Osteocyte (in vitro differentiated cells): ENCODE data around the gene RIMS3. TPM values are rescaled to one million over a fixed set of nuclear protein-coding genes. Genes with fewer than 3 reads are reported as not detected.
A peak's percentile ranks its signal among the peaks of the same experiment; 100 is the strongest.

ENCODE experiments used
- DNase-seq: peaks from one replicate; pipeline ENCODE4 v3.0.0; 2021; ENCODE audit warnings: mixed read lengths; ENCODE audit not compliant: unreplicated experiment; ENCODE audit errors: extremely low spot score
- H3K27ac Mint-ChIP-seq: one replicate; pipeline ENCODE4 v1.8.0; 2021; ENCODE audit warnings: mild to moderate bottlenecking, mixed read lengths; ENCODE audit not compliant: unreplicated experiment
- H3K27me3 Mint-ChIP-seq: one replicate; pipeline ENCODE4 v1.8.0; 2021; ENCODE audit warnings: mixed read lengths; ENCODE audit not compliant: unreplicated experiment
- H3K36me3 Mint-ChIP-seq: one replicate; pipeline ENCODE4 v1.8.0; 2021; ENCODE audit warnings: mixed read lengths; ENCODE audit not compliant: unreplicated experiment
- H3K4me1 Mint-ChIP-seq: one replicate; pipeline ENCODE4 v1.8.0; 2021; ENCODE audit warnings: mixed read lengths; ENCODE audit not compliant: unreplicated experiment
- H3K4me3 Mint-ChIP-seq: one replicate; pipeline ENCODE4 v1.8.0; 2021; ENCODE audit warnings: mild to moderate bottlenecking, moderate library complexity, mixed read lengths; ENCODE audit not compliant: unreplicated experiment
- H3K9me3 Mint-ChIP-seq: one replicate; pipeline ENCODE4 v1.8.0; 2021; ENCODE audit warnings: mixed read lengths; ENCODE audit not compliant: unreplicated experiment
- long read RNA-seq: library from polyadenylated mRNA; unstranded; transcript quantifications from one replicate; pipeline ENCODE4 v2.0.0, GENCODE V29; 2021
- total RNA-seq: library from RNA; stranded (reverse); gene quantifications from 2 replicates; pipeline ENCODE4 v1.2.1, GENCODE V29; 2021
- TF ChIP-seq, protein P1 (sequence below): fragments of 200-600 bp; sonication (generic); IDR thresholded peaks from 2 replicates; pipeline ENCODE4 v1.5.0; 2021; ENCODE audit warnings: antibody characterized with exemption, mild to moderate bottlenecking, moderate library complexity

Gene RIMS3
- total RNA-seq, result 16.5 and 17.0 TPM in 2 replicates
- long read RNA-seq, partial matches to known transcripts, result 0 of 13 reads
- long read RNA-seq, other reads (novel, unspliced or antisense), result 13 of 13 reads

- H3K9me3 Mint-ChIP-seq, result no peaks in the 10 kb centered on the region
- TF ChIP-seq, protein P1, sequence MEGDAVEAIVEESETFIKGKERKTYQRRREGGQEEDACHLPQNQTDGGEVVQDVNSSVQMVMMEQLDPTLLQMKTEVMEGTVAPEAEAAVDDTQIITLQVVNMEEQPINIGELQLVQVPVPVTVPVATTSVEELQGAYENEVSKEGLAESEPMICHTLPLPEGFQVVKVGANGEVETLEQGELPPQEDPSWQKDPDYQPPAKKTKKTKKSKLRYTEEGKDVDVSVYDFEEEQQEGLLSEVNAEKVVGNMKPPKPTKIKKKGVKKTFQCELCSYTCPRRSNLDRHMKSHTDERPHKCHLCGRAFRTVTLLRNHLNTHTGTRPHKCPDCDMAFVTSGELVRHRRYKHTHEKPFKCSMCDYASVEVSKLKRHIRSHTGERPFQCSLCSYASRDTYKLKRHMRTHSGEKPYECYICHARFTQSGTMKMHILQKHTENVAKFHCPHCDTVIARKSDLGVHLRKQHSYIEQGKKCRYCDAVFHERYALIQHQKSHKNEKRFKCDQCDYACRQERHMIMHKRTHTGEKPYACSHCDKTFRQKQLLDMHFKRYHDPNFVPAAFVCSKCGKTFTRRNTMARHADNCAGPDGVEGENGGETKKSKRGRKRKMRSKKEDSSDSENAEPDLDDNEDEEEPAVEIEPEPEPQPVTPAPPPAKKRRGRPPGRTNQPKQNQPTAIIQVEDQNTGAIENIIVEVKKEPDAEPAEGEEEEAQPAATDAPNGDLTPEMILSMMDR, result no peak
- H3K4me3 Mint-ChIP-seq, result peak within 1 kb of the TSS; percentile 79
- peak; percentile 94 for DNase-seq
- H3K27ac Mint-ChIP-seq, result no peak within 1 kb of the TSS
- H3K4me1 Mint-ChIP-seq, result peaks cover 42% of the 10 kb centered on the region
- H3K27me3 Mint-ChIP-seq, result peaks cover 8% of the 10 kb centered on the region
- H3K36me3 Mint-ChIP-seq, result no peaks in the 10 kb centered on the region
Observed at GRCh38 chr1:40665335-40666171, at the start of gene RIMS3. Gene RIMS3, minus strand, starts transcription at chr1:40665682. Its CDS starts 23,757 bp downstream, at chr1:40641925.

DNA sequence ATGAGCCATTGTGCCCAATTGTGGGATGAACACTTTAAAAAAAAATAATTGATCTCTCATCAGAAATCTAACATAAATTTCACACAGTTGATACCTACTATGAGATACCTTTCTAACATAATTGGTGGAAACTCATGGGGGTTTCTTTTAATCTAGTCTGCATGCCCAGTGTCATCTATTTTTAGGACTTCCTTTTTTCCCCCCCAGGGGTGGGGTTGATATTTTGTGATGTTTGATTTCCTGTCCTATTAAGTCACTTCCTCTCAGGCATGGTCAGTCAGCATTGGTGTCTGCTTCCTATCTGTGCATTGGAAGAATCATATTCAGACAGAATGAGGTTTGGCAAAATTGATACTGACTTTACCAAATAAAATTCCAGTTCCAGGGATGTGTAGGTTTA, 47.5 kb upstream of the RIMS3 start:
- TF ChIP-seq, protein P1, result no peak
- H3K4me1 Mint-ChIP-seq, result peaks cover 43% of the 10 kb centered on the region
- no peaks in the 10 kb centered on the region for H3K27me3 Mint-ChIP-seq
- no peak overlapping the region for H3K27ac Mint-ChIP-seq
- no peak for DNase-seq
- no peak overlapping the region for H3K4me3 Mint-ChIP-seq
- no peaks in the 10 kb centered on the region for H3K9me3 Mint-ChIP-seq
- H3K36me3 Mint-ChIP-seq, result peaks cover 14% of the 10 kb centered on the region

GRCh38 chr1:40712405-40712944, 47.0 kb upstream of the RIMS3 start:
- Mint-ChIP-seq H3K4me3 (no peak overlapping the region), H3K36me3 (peaks cover 14% of the 10 kb centered on the region), H3K9me3 (no peaks in the 10 kb centered on the region), H3K4me1 (peaks cover 43% of the 10 kb centered on the region), H3K27ac (no peak overlapping the region), H3K27me3 (no peaks in the 10 kb centered on the region)
- TF ChIP-seq, protein P1, result no peak
- DNase-seq, result no peak

DNA sequence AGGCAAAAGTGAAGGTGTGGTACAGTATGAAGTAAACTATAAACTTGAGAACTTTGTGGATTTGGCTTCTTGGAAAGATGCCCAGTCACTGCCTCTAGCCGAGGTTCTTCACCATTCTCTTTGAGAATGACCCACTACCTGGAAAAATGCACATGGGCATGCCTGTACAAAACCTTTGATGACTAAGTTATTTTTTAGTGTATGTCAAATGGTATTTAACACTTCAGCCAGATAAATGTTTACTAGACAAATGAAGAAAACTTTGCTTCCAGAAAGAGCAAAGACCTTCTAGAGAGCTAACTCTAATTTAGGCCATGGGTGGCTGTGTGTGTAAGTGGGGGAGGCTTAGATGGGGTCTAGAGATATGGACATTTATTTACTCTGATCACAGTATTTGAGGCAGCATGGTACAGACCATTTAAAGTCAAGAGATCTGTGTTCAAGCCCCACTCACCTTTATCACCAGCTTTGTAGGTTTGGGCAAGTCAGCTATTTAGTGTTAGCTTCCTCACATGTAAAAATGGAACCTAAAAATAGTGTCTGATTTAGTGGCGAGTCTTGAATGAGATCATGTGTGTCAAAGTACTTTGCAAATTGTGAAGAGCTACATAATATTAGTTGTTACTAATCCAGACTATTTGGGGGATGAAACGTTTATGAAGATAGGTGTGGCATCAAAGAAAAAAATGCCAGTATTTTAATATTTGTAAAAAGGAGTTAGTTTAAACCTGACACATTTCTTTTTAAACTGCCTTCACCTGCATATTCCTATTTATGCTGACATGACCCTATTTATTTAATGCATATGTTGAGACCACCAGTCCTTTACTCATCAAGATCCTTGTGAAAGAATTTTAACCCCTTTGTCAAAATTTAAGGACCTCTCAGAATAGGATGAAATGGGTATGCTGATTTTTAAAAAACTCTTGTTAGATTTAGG, 46.3 kb upstream of the RIMS3 start:
- H3K36me3 Mint-ChIP-seq, result peaks cover 14% of the 10 kb centered on the region
- H3K27me3 Mint-ChIP-seq, result no peaks in the 10 kb centered on the region
- H3K27ac Mint-ChIP-seq, result peak overlapping the region; percentile 97
- TF ChIP-seq, protein P1, result no peak
- DNase-seq, result no peak
- H3K4me1 Mint-ChIP-seq, result peaks cover 43% of the 10 kb centered on the region
- no peaks in the 10 kb centered on the region for H3K9me3 Mint-ChIP-seq
- peak overlapping the region; percentile 99 for H3K4me3 Mint-ChIP-seq
